Adrenal gland (tissue), 12 donors: Measurements from ENCODE around the gene AP2A2. TPM values are rescaled to one million over a fixed set of nuclear protein-coding genes. Genes with fewer than 3 reads are reported as not detected.
A peak's percentile ranks its signal among the peaks of the same experiment; 100 is the strongest.

Experiments
- DNase-seq, 7 donors: peaks; one replicate each; pipeline ENCODE4 v3.0.0-alpha.2; 2019 to 2020
- H3K27ac ChIP-seq, 5 donors: fragments of 200-600 bp; sonication (generic) in 4 of 5; 1 replicate in 3 of 5; 2 replicates in 2 of 5; pipeline versions ENCODE4 v1.5.1 to v1.8.0; 2016 to 2020; ENCODE audit warnings: mild to moderate bottlenecking in 1 of 5
- H3K27me3 ChIP-seq: fragments of 200-600 bp; 2 replicates; pipeline ENCODE4 v1.8.0; 2021
- H3K36me3 ChIP-seq, 2 donors: fragments of 200-600 bp; replicated peaks in 1 of 2; 1 replicate in 1 of 2; 2 replicates in 1 of 2; pipeline versions ENCODE4 v1.5.1 to v1.8.0; 2018 to 2022
- H3K4me1 ChIP-seq, 2 donors: fragments of 200-600 bp; replicated peaks in 1 of 2; 1 replicate in 1 of 2; 2 replicates in 1 of 2; pipeline versions ENCODE4 v1.5.1 to v1.8.0; 2018 to 2021
- H3K4me3 ChIP-seq, 4 donors: fragments of 200-600 bp; sonication (generic) in 3 of 4; one replicate each; pipeline ENCODE4 v1.5.1; 2016 to 2018
- H3K9me3 ChIP-seq, 3 donors: fragments of 200-600 bp; sonication (generic) in 1 of 3; replicated peaks in 1 of 3; 1 replicate in 2 of 3; 2 replicates in 1 of 3; pipeline versions ENCODE4 v1.5.1 to v1.8.0; 2016 to 2021
- POLR2A ChIP-seq, 2 donors: fragments of 450-650 bp; IDR thresholded peaks; one replicate each; pipeline ENCODE4 v1.6.1; 2017; ENCODE audit warnings: antibody characterized with exemption in 2 of 2, mild to moderate bottlenecking in 2 of 2, moderate library complexity in 1 of 2
- WGBS, 4 donors: extraction: QIAGEN DNeasy Blood & Tissue Kit in 2 of 4; methylation state at CpG; one replicate each; pipeline versions ENCODE4 v1.1.5 to v1.1.7; 2013 to 2017; 5-methylcytosine and 5-hydroxymethylcytosine counted together
- intact Hi-C, 2 donors: fragments of 100-400 bp; cut with DNase I; formaldehyde crosslinking; loops; one replicate each; pipeline versions ENCODE4 v1.14.1 to v1.15.0; 2022 to 2023
- polyA plus RNA-seq, 3 donors: library from polyadenylated mRNA; stranded (reverse); fragments of 200-250 nt in 2 of 3; fragments of 350-450 nt in 1 of 3; fragmentation: Illumina TruSeq in 1 of 3; extraction: RNeasy Lipid Tissue Mini Kit (QIAGEN cat#74804) in 1 of 3; gene quantifications; one replicate each; pipeline ENCODE4 v1.2.3, GENCODE V29; 2013 to 2014
- total RNA-seq, 9 donors: library from RNA; depleted of rRNA in 4 of 9; stranded (reverse); fragments of >200 nt in 4 of 9; fragments of 120-200 nt in 1 of 9; fragmentation: NEBNext Ultra II Directional in 1 of 9; extraction: Animal tissue kit (Norgen Biotek cat#: 25700) in 1 of 9; gene quantifications; one replicate each; pipeline versions ENCODE4 v1.1.0 to v1.2.4, GENCODE V29; 2013 to 2023
- TF ChIP-seq, protein P1 (sequence below), 6 experiments: fragments of 450-650 bp in 4 of 6; fragments of 200-600 bp in 2 of 6; sonication (generic) in 1 of 6; IDR thresholded peaks; 1 replicate in 5 of 6; 2 replicates in 1 of 6; pipeline versions ENCODE4 v1.5.1 to v1.8.0; 2016 to 2021; ENCODE audit warnings: antibody characterized with exemption in 6 of 6, mild to moderate bottlenecking in 2 of 6, moderate library complexity in 1 of 6
- donor health status: healthy with polysubstance abuse.
- donor health status: Bipolar disorder and iron deficiency.
- donor health status: DM: yes; HTN: yes; CAD: no.
- donor health status: DM: no; HTN: no; CAD: no.
- donor health status: DM: no; HTN: no; CAD: no.
- donor health status: DM: yes; HTN: yes; CAD: no.

The AP2A2 gene
- total and polyA plus RNA-seq, 12 donors, result 15.3 to 115 (median 73.1) TPM

DNA sequence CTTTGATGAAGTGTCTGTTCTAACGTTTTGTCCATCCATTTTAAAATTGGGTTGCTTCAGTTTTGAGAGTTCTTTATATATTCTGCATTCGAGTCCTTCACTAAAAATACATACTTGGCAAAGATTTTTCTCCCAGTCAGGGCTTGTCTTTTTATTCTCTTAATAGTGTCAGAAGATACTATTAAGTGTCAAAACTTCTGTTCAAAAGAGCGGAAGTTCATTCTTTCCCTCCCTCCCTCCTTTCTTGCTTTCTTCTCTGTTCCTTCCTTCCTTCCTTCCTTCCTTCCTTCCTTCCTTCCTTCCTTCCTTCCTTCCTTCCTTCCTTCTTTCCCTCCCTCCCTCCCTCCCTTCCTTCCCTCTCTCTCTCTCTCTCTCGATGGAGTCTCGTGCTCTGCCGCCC, 118.5 kb downstream of the AP2A2 start:
- intact Hi-C loops, result no loop called here
- DNase-seq, result no peak
- Histone ChIP-seq H3K4me1 (no peaks in the 10 kb centered on the region), H3K27ac (no peak overlapping the region), H3K36me3 (no peaks in the 10 kb centered on the region), H3K9me3 (no peaks in the 10 kb centered on the region), H3K4me3 (no peak overlapping the region), H3K27me3 (peaks cover 4% of the 10 kb centered on the region)
- 69 to 81% (median 78%) methylated on average over 6 of the region's 6 CpGs for WGBS, 4 donors
- TF ChIP-seq, protein P1, sequence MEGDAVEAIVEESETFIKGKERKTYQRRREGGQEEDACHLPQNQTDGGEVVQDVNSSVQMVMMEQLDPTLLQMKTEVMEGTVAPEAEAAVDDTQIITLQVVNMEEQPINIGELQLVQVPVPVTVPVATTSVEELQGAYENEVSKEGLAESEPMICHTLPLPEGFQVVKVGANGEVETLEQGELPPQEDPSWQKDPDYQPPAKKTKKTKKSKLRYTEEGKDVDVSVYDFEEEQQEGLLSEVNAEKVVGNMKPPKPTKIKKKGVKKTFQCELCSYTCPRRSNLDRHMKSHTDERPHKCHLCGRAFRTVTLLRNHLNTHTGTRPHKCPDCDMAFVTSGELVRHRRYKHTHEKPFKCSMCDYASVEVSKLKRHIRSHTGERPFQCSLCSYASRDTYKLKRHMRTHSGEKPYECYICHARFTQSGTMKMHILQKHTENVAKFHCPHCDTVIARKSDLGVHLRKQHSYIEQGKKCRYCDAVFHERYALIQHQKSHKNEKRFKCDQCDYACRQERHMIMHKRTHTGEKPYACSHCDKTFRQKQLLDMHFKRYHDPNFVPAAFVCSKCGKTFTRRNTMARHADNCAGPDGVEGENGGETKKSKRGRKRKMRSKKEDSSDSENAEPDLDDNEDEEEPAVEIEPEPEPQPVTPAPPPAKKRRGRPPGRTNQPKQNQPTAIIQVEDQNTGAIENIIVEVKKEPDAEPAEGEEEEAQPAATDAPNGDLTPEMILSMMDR (IDR thresholded peaks at IDR 0.05), result no peak
- no peak for TF ChIP-seq POLR2A (IDR thresholded peaks at IDR 0.05)

DNA sequence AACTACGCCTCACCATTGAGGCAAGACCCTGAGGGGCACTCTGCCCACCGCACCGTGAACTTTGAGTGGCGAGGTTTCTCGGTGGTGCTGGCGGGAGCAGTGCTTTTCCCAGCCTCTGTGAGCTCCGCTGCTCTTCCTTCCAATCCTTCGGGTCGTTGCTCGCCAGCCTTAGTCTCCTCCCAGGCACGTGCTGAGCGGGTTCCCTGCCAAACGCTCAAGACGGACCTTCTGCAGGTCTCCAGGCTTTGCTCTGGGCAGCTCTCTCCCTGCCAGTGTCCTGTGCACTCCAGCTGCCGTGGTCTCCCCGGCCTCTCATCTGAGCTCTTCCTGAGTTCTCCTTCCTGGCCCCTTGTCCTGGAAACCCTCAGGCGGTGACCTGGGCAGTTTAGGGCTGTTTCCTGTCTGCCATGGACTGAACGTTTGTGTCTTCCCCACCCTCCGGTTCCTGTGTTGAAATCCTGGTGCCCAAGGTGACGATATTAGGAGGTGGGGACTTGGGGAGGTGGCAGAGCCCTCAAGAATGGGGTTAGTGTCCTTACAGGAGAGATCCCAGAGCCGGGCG, 122.0 kb downstream of the AP2A2 start:
- Histone ChIP-seq H3K36me3 (no peaks in the 10 kb centered on the region), H3K27me3 (peaks cover 7% of the 10 kb centered on the region), H3K9me3 (no peaks in the 10 kb centered on the region), H3K4me1 (no peaks in the 10 kb centered on the region), H3K27ac (no peak overlapping the region), H3K4me3 (no peak overlapping the region)
- intact Hi-C loops, result no loop called here
- WGBS, 4 donors, result 60 to 68% (median 63%) methylated on average over 18 to 22 of the region's 22 CpGs
- no peak for TF ChIP-seq POLR2A (IDR thresholded peaks at IDR 0.05)
- TF ChIP-seq, protein P1 (IDR thresholded peaks at IDR 0.05), result no peak
- peak in 2 of 7 donors; percentile 7 to 13 for DNase-seq

DNA sequence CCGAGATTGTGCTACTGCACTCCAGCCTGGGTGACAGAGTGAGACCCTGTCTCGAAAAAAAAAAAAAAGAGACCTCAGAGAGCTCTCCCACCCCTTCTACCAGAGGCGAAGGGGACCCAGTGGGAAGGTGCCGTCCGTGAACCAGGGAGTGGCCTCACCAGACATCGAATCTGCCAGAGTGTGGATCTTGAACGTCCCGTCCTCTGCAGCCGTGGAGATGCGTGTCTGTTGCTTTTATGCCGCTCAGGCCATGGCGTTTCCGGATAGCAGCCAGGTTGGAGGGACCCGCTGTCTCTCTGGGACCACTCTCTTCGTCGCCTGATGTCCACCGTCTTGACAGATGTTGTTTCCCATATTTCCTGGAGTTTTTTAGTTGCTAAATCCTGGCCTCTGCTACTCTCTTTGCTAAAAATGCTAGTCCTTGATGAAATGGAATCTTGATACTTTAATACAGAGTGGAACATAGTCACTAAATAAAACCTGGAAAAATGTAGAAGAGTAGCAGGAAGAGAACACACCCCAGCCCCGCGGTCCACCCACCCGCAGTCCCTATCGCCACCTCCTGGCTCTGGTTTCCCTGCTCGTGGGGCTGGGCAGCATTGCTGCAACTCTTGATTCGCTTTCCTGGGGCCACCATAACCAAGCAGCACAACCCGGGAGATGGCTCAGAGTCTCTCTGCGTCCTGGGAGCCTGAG, 122.9 kb downstream of the AP2A2 start:
- H3K4me1 ChIP-seq, result no peaks in the 10 kb centered on the region
- no peaks in the 10 kb centered on the region for H3K36me3 ChIP-seq
- DNase-seq, result peak in 2 of 7 donors; percentile 9 to 11
- H3K27me3 ChIP-seq, result peaks cover 12% of the 10 kb centered on the region
- intact Hi-C loops, result no loop called here
- 63 to 76% (median 69%) methylated on average over 23 to 25 of the region's 25 CpGs for WGBS, 4 donors
- H3K27ac ChIP-seq, result no peak overlapping the region
- no peaks in the 10 kb centered on the region for H3K9me3 ChIP-seq
- no peak for TF ChIP-seq POLR2A (IDR thresholded peaks at IDR 0.05)
- TF ChIP-seq, protein P1 (IDR thresholded peaks at IDR 0.05), result no peak
- H3K4me3 ChIP-seq, result no peak overlapping the region

DNA sequence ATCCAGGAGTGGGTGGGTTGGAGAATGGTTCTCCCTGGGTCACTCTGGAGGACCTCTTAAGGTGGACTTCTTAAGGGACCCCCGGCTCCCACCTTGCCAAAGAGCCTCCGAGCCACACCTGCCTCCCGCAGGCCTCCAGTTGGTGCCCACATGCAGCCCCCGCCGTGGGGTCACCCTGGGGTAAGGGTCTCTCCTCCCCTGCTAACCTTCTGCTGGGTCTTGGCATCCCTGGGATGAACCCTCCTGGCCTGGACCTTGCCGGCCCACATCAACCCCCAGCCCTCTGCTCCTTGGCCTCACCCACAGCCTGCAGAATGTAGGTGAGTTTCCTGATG, 123.4 kb downstream of the AP2A2 start:
- peak in 1 of 7 donors; percentile 5 for DNase-seq
- TF ChIP-seq, protein P1 (IDR thresholded peaks at IDR 0.05), result no peak
- TF ChIP-seq POLR2A (IDR thresholded peaks at IDR 0.05), result no peak
- 78 to 85% (median 82%) methylated on average over 3 to 6 of the region's 6 CpGs for WGBS, 4 donors
- intact Hi-C loops, result no loop called here
- H3K4me3 ChIP-seq, result no peak overlapping the region
- H3K36me3 ChIP-seq, result no peaks in the 10 kb centered on the region
- H3K9me3 ChIP-seq, result no peaks in the 10 kb centered on the region
- no peaks in the 10 kb centered on the region for H3K4me1 ChIP-seq
- no peak overlapping the region for H3K27ac ChIP-seq
- H3K27me3 ChIP-seq, result peaks cover 15% of the 10 kb centered on the region
